ENCODE measurements around the gene MACF1.
"Not testable (repeated sequence)": the region's sequence is repeated elsewhere in the genome, so short reads cannot be mapped to it uniquely, and the experiment has no call there.

Gene MACF1

DNA sequence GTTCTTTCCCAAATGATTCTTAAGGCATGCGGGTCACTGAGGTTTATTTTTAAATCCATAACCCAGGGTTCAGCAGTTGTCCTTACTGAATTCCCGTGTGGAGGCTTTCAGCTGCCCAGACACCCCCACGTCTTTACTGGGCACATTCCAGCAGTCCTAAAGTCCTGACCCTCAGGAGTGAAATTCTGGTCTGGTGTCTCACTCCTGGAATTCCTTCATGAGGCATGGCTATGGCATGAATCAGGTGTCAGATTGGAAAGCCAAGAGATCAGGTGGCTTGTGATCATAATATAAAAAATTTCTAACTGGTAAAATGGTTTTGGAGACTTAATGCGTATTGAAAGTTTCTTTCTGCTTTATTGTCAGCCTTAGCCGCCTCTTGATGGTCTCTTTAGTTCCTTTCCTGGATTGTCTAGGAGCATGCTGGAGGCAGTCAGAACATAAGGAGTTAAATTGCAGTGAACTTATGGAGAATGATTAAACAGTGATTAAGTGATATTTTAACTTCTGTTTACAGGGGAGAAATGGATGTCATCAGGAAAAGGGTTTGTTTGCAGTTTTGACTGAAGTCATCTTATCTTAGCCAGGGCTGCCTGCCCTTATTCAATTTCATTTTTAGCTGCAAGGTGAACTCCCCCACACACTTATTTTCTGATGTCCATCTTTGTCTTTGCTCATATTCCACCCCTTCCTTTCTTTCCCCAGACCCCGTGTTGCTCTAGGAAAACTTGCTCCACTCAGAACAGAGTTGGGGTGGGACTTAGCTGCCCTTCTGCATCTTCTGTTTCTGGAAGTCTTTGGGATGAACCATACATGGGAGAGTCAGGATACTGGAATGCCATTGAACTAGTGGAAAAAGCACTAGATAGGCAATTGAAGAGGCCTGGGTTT lies 25.7 kb upstream of the MACF1 start:
- DNase-seq, result no peak

DNA sequence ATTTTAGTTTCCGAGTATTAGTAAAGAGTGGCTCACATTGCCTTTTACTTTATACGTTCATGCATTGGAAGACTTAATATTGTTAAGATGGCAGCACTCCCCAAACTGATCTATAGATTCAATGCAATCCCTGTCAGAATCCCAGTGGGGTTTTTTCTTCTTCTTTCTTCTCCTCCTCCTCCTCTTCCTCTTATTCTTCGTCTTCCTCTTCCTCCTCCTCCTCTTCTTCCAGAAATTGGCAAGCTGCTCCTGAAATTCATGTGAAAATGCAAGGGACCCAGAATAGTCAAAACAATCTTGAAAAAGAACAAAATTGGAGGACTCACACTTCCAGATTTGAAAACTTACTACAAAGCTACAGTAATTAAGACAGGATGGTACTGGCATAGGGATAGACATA lies 23.2 kb upstream of the MACF1 start:
- no peak for DNase-seq

- DNase-seq, result no peak
Observed at GRCh38 chr1:39182804-39183203, 21.7 kb upstream of the MACF1 start.

DNA sequence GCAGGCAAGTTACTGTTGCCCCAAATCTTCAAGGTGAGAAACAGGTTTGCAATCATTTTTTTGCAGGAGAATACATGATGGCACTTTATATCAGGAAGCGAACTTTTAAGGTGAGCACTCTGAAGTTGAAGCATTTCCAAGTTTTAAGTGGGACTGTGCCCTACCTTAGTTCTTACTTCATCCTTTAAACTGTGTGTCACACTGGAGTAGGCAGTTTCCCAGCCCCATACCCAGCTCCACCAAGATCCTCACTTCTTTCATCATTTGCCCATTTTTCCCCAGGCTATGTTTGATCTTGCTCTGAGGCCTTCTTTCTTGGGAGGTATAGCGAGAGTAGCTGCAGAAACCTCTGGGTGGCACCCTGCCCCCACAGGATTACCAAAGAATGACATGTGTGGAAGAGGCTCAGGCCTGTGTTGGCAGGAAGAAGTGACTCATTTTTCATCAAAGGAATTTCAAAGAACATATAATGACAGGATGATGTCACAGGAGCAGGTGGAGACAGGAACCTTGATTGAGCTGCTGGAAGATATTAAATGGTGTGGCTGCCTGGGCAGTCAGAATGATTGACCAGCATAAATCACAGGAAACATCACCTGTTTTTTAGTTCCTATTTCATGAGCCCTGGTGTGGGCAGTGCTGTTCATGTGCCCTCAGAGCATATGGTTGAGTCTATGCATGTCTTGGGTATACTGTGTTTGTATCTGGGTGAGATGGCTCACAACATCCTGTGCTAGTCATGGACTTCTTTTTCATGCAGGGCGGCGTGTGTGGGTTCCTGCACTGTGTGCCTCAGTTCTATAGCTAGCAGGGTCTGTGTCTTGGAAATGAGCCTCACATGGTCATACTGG lies 20.8 kb upstream of the MACF1 start:
- peak in 1 of 2 experiments; percentile 36 for DNase-seq

- no peak for DNase-seq
Observed at GRCh38 chr1:39184354-39184818, 20.1 kb upstream of the MACF1 start.

DNA sequence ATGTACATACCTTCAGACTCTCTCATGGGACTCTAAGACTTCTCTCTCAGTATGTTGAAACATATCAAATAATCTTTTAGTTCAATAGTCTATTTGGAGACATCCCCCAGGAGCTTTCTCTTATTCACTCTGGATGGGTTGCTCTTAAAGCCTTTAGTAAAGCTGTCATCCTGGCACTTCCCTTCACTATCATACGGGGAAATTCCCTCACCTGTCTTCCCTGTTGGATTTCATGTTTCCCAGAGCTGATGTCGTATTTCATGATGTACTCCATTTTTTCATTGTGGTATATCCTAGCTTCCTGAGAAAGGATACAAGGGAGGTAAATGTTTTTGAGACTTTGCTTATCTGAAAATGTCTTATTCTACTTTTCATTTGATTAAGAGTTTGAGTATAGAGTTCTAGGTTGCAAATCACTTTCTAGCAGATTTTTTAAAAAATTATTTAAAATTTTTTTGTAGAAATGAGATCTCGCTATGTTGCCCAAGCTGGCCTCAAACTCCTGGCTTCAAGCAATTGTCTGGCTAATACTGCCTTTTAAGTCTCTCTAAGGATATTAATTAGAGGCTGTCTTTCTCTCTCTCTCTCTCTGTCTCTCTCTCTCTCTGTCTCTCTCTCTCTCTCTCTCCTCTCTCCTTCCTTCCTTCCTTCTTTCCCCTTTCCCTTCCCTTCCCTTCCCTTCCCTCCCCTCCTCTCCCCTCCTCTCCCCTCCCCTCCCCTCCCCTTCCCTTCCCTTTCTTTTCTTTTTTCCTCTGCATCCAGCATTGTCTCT lies 17.0 kb upstream of the MACF1 start:
- no peak for DNase-seq

DNA sequence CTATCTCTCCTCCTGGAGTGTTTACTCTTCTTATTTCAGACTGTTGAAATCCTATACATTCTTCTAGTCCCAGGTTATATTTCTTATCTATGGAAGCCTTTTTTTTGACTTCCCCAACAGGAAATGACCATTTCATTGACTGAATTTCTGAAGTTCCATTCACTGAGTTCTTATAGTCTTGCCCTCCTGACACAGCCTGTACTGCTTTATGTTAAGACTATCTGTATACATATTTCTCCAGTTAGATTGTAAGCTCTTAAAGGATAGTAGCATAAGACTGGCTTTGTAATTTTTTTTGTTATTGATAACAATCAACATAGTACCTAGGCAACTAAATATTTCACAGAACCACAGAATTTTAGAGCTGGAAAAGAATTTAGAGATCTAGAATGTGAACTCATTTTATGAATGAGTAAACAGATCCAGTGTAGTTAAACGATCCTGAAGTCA lies 14.9 kb upstream of the MACF1 start:
- no peak for DNase-seq

DNA sequence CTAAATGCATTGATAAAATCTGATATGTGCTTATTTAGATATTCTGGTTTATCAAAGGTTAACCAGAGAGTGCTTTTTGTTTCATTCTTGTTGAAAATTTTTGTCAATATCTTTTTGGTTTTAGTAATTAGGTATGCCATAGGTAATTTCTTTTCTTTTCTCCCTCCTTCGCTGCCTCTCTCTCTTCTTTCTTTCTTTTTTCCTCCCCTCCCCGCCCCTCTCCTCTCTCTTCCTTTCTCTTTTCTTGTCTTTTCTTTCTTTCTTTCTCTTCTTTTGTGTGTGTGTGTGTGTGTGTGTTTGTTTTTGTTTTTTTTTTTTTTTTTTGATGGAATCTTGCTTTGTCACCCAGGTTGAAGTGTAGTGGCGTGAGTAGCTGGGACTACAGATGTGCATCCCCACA lies 14.4 kb upstream of the MACF1 start:
- DNase-seq, result no peak

GRCh38 chr1:39194398-39195051 lies 10.0 kb upstream of the MACF1 start:
- no peak for DNase-seq

DNA sequence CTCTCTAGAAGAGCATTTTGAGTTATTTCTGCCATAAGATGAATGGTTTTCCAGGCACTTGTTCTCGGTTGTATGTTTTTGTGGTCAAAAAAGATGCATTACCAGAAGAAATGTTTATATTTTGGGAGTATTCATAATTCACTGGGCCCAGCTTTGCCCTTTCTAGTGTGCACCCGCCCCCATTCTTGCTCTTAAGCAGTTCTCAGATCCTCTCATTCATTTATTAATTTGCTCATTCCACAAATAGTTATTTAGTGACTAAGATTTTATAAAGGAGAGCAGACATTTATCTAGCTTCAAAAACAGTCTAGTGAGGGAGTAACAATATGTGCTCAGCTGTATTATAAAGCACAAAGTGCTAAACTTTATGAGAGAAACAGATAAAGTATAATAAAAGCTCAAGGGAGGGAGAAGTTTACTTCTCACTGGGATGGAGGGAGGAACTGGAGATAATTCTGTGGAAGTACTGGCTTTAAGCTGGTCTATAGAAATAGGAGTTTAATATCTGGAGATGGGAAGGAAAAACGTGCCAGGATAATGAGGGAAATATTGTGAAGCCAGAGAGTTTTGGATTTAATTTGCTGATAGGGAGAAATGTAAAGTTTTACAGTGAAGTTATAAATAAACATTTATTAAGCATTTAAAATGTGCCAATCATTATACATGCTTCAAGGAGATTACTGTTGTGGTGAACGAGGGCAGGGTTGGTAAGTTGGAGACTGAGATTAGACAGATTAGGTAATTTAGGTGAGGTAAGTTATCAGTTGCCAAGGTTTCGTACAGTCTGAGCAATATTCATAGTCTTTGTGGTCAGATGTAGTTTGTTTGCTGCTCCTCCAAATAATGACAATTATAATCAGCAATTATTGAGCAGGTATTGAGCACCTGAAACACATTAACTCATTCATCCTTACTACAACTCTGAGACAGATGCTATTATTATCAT lies 9.1 kb upstream of the MACF1 start:
- no peak for DNase-seq

DNA sequence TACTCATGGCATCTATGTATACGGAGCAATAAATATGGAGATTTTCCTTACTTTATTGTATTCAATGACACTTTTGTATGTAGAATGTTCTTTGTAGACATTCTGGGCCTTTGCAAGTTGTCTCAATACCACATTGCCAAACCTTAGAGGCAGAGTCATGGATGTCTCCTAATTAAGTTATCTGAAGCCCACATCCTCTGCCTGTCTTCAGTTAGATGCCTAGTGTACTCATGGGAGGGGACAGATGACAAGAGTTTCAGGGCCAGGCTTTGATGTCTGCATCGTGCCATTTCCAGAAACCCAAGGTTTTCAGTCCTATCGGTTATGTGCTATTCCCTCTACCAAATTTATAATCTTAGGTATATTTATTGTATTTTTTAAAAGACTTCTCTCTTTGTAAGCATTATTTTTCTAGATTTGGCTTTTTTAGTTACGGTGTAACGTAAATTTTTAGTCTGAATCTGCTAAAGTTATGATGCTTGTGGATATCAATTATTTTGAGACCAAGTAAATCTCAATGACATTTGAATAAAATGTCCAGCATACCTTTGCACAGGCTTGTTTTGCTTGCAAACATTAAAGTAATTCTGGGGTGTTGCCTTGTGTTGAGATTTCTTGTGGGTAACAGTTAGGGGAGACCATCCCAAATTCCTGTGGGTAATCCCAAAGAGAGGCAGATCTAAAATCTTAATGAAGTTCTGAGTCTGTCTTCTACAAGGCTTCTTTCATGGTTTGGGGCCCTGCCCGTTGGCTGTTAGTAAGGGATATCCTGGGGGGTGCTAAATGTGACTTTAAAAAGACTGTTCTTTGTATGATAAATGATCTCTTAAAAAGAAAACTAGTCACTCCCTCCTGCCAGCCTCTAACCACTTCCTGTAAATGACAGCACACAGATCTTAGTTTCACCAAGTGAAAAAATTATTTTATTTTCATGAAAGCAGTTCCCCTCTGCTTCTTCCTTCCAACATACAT lies 8.0 kb upstream of the MACF1 start:
- no peak for DNase-seq

DNA sequence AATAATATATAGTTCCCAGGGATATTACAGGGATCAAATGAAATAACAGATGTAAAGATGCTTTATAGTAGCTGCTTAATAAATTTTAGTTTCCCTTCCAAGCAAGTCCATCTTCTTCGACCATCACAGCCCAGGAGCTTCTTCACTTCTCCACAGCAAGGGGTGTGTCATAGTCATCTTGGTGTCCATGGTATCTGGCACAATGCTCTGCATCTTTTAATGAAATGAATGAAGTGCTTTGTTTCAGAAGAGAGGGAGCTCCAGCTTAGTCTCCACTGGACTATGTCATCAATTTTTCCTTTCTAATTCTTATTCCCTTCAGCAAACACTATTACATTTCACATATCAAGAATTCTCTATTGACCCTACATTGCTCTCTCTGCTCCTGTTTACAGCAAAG lies 4.9 kb upstream of the MACF1 start:
- DNase-seq, result no peak

- DNase-seq, result no peak
Observed at GRCh38 chr1:39205102-39205780, 746 bp downstream of the MACF1 start.

- DNase-seq, result no peak
Observed at GRCh38 chr1:39205781-39206464, 1.4 kb downstream of the MACF1 start.

- not testable (repeated sequence) for DNase-seq
Observed at GRCh38 chr1:39208360-39208759, 3.9 kb downstream of the MACF1 start.

GRCh38 chr1:39210649-39211048 lies 6.2 kb downstream of the MACF1 start:
- DNase-seq, result no peak

- no peak for DNase-seq
Observed at GRCh38 chr1:39212499-39212898, 8.0 kb downstream of the MACF1 start.

DNA sequence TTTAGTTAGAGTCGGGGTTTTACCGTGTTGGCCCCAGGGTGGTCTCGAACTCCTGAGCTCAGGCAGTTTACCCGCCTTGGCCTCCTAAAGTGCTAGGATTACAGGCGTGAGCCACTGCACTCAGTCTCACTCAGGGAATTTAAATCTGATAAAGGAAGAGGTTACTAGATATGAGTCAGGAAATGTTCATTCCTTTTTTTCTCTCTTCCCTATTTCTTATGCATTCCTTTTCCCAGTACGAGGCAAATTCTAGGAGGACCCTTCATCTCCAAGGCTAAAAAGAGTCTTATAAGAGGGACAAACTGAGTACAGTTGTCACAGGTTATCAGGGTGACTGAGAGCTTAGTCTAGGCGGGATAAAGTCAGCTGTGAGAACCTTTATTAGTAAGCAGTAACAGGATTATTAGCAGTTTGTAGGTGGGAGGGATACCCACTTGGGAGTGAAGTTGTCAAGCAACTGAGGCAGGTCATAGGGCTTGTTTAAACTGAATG lies 9.1 kb downstream of the MACF1 start:
- DNase-seq, result no peak
